ENCODE data around the gene PEX26. TPM values are rescaled to one million over a fixed set of nuclear protein-coding genes. Genes with fewer than 3 reads are reported as not detected.
"Not testable (repeated sequence)": the region's sequence is repeated elsewhere in the genome, so short reads cannot be mapped to it uniquely, and the experiment has no call there.

The PEX26 gene
- total RNA-seq, 1 donor from 2014 or later: 35.2 TPM

DNA sequence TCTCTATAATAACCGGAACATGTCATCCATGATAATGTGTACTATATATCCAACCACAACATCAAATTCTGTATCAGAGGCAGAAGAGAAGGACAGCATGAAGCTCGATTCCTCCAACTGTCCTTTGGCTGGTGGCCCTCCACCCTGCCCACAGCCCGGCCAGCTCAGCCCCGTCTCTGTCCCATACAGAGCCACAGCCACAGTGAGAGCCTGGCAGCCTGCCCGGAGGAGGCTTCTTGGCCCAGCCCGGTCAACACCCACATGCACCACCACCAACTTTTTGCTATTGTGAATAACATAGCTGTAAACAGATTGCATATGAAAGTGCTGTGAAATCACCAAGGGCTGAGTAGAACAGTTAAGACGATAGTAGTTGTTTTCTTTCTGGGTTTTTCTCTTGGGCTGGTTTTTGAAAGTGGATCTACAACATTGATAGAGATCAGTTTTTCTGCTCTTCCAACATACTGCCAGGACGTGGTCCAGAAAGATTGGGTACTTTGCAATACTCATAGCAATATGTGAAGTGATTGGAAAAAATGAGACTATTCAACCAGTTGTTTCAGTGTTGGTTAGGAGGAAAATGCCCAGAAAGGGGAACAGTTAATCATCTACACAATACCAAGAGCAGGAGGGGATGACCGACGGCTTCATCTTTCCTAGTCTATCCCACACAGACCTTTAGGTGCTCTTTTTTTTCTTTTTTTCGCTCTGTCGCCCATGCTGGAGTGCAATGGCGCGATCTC is 25.9 kb downstream of the PEX26 start:
- Mint-ChIP-seq H3K27me3 (no peaks in the 10 kb centered on the region), H3K27ac (peak overlapping the region; percentile 71), H3K36me3 (ENCODE audit: low read depth) (peaks cover 14% of the 10 kb centered on the region), H3K4me3 (peak overlapping the region; percentile 21), H3K9me3 (peaks cover 11% of the 10 kb centered on the region), H3K4me1 (peaks cover 24% of the 10 kb centered on the region)
- peak; percentile 74 for ATAC-seq (ENCODE audit: low read depth)
- CTCF ChIA-PET: no interaction called here
- POLR2A ChIA-PET: interaction anchor here (1.7 kb wide), 1 partner anchor 46 kb away, joined by 8 read pairs; the partner anchor contains the start of gene USP18
- DNase-seq: no peak
- TF ChIP-seq CTCF (IDR thresholded peaks at IDR 0.05): no peak
- intact Hi-C loops (cut with micrococcal nuclease): no loop called here

- intact Hi-C loops (cut with micrococcal nuclease): no loop called here
- DNase-seq (no peak), ATAC-seq (ENCODE audit: low read depth) (peak; percentile 57)
- CTCF ChIA-PET: no interaction called here
- H3K27me3 Mint-ChIP-seq: peaks cover 2% of the 10 kb centered on the region
- POLR2A ChIA-PET: interaction anchor here (1.7 kb wide), 1 partner anchor 45 kb away, joined by 8 read pairs; the partner anchor contains the start of gene USP18
- peaks cover 11% of the 10 kb centered on the region for H3K9me3 Mint-ChIP-seq
- peaks cover 26% of the 10 kb centered on the region for H3K4me1 Mint-ChIP-seq
- no peak overlapping the region for H3K4me3 Mint-ChIP-seq
- peaks cover 12% of the 10 kb centered on the region for H3K36me3 Mint-ChIP-seq (ENCODE audit: low read depth)
- no peak for TF ChIP-seq CTCF (IDR thresholded peaks at IDR 0.05)
- H3K27ac Mint-ChIP-seq: no peak overlapping the region
Observed at GRCh38 chr22:18104566-18104965, 26.8 kb downstream of the PEX26 start.

DNA sequence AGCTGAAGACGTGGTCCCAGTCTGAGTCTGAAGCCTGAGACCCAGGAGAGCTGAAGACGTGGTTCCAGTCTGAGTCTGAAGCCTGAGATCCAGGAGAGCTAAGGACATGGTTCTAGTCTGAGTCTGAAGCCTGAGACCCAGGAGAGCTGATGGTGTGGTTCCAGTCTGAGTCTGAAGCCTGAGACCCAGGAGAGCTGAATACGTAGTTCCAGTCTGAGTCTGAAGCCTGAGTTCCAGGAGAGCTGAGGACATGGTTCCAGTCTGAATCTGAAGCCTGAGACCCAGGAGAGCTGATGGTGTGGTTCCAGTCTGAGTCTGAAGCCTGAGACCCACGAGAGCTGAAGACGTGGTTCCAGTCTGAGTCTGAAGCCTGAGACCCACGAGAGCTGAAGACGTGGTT is 28.2 kb downstream of the PEX26 start:
- H3K36me3 Mint-ChIP-seq (ENCODE audit: low read depth): not testable (repeated sequence)
- peaks cover 11% of the 10 kb centered on the region for H3K27me3 Mint-ChIP-seq

DNA sequence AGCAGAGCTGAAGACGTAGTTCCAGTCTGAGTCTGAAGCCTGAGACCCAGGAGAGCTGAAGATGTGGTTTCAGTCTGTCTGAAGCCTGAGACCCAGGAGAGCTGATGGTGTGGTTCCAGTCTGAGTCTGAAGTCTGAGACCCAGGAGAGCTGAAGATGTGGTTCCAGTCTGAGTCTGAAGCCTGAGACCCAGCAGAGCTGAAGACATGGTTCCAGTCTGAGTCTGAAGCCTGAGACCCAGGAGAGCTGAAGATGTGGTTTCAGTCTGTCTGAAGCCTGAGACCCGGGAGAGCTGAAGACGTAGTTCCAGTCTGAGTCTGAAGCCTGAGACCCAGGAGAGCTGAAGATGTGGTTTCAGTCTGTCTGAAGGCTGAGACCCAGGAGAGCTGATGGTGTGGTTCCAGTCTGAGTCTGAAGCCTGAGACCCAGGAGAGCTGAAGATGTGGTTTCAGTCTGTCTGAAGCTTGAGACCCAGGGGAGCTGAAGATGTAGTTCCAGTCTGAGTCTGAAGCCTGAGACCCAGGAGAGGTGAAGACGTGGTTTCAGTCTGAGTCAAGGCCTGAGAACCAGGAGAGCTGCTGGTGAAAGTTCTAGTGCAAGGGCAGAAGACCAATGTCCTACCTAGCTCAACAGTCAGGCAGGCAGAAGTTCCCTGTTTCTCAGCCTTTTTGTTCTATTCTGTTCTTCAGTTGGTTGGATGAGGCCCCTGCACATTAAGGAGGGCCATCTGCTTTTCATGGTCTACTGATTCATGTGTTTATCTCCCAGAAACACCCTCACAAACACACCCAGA is 29.0 kb downstream of the PEX26 start:
- POLR2A ChIA-PET, CTCF ChIA-PET: not testable (repeated sequence)

More for the DNA sequence above, 28.2 kb downstream of the PEX26 start:
- DNase-seq; ATAC-seq (ENCODE audit: low read depth); intact Hi-C loops (cut with micrococcal nuclease); CTCF ChIA-PET; H3K4me3 Mint-ChIP-seq; POLR2A ChIA-PET; H3K27ac Mint-ChIP-seq: not testable (repeated sequence)
- Mint-ChIP-seq H3K4me1 (peaks cover 37% of the 10 kb centered on the region), H3K9me3 (peaks cover 11% of the 10 kb centered on the region)

GRCh38 chr22:18108187-18108586 is 30.4 kb downstream of the PEX26 start:
- POLR2A ChIA-PET: no interaction called here
- Mint-ChIP-seq H3K4me1 (peaks cover 40% of the 10 kb centered on the region), H3K4me3 (no peak overlapping the region), H3K27ac (no peak overlapping the region), H3K27me3 (peaks cover 15% of the 10 kb centered on the region), H3K36me3 (ENCODE audit: low read depth) (peaks cover 3% of the 10 kb centered on the region), H3K9me3 (peaks cover 11% of the 10 kb centered on the region)
- CTCF ChIA-PET: no interaction called here
- DNase-seq: no peak
- TF ChIP-seq CTCF (IDR thresholded peaks at IDR 0.05): no peak
- intact Hi-C loops (cut with micrococcal nuclease): no loop called here
- no peak for ATAC-seq (ENCODE audit: low read depth)

More for the DNA sequence above, 29.0 kb downstream of the PEX26 start:
- Mint-ChIP-seq H3K4me1 (peaks cover 42% of the 10 kb centered on the region), H3K27ac (peak overlapping the region; percentile 32), H3K9me3 (peaks cover 11% of the 10 kb centered on the region), H3K27me3 (peaks cover 12% of the 10 kb centered on the region)
- intact Hi-C loops (cut with micrococcal nuclease); ATAC-seq (ENCODE audit: low read depth); H3K4me3 Mint-ChIP-seq; H3K36me3 Mint-ChIP-seq (ENCODE audit: low read depth); DNase-seq: not testable (repeated sequence)

Measured in activated B cell treated with CpG ODN at 0.5 μM for 24 hours (primary cell).